Fibroblast of villous mesenchyme (primary cell): ENCODE measurements around the gene GALK1. TPM values are rescaled to one million over a fixed set of nuclear protein-coding genes. Genes with fewer than 3 reads are reported as not detected.

Experiments
- DNase-seq: peaks from one replicate; pipeline ENCODE4 v3.0.0-alpha.2; 2010; ENCODE audit warnings: low read depth
- H3K4me3 ChIP-seq: 2 replicates; pipeline ENCODE4 v1.5.1; 2011; ENCODE audit warnings: low read depth, mild to moderate bottlenecking, low read length
- CTCF ChIP-seq: IDR thresholded peaks from 2 replicates; pipeline ENCODE4 v1.5.1; 2012; ENCODE audit warnings: low read depth, mild to moderate bottlenecking, low read length; ENCODE audit not compliant: insufficient read depth
- total RNA-seq: library from RNA; depleted of rRNA; stranded (reverse); fragments of >200 nt; gene quantifications from 2 replicates; pipeline ENCODE4 v1.2.3, GENCODE V29; 2012

The GALK1 gene
- total RNA-seq, 1 donor = 36.7 TPM

DNA sequence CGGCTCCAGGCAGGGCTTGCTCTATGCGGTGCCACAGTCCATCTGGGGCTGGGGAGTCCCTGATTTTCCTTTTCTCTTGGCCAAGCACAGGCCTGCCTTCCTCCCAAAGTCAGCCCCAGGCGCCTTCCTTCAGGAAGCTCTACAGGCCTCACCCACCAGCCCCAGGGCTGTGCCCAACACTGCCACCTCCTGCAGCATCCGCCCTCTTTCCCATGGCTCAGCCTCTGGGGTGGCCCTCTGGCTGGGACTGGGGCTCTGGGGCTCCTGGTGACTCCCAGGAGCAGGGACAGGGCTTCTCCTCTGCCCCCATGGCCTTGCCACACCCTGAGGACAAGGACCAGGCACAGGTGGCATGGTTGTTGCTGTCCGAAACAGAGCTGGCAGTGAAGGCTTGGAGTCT lies 42.9 kb downstream of the GALK1 start:
- TF ChIP-seq CTCF = no peak
- DNase-seq = no peak
- H3K4me3 ChIP-seq = no peak overlapping the region

DNA sequence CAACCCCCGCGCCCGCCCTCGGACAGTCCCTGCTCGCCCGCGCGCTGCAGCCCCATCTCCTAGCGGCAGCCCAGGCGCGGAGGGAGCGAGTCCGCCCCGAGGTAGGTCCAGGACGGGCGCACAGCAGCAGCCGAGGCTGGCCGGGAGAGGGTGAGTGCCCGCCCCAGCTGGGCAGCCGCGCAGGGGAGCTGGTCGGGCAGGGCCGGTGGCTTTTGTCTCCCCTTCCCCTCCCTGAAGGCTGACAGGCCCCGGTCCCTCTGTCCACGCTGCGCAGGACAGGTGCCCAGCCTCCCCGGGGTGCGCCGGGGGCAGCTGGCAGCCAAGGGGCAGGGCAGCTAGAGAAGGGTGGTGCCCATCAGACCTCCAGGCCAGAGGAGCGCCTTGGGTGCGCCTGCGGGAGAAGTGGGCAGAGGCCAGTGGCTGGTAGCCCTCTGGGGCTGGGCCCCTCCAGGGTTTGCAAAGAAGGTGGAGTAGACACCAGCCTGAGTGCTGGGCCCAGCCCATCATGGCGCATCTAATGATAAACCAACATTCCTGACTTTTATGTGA lies 43.5 kb downstream of the GALK1 start:
- DNase-seq = no peak
- TF ChIP-seq CTCF = no peak
- H3K4me3 ChIP-seq = peak overlapping the region; percentile 41

- H3K4me3 ChIP-seq = peak within 1 kb of the TSS; percentile 41
- no peak for TF ChIP-seq CTCF
- no peak for DNase-seq
Measured at GRCh38 chr17:75720656-75721462, 44.1 kb downstream of the GALK1 start, which contains the start of gene ITGB4. ITGB4 (plus strand) TSS chr17:75721459; CDS start chr17:75724704, 3,245 bp downstream.

- no peak for DNase-seq
- no peak overlapping the region for H3K4me3 ChIP-seq
- no peak for TF ChIP-seq CTCF
Measured at GRCh38 chr17:75719732-75720131, 45.3 kb downstream of the GALK1 start.

DNA sequence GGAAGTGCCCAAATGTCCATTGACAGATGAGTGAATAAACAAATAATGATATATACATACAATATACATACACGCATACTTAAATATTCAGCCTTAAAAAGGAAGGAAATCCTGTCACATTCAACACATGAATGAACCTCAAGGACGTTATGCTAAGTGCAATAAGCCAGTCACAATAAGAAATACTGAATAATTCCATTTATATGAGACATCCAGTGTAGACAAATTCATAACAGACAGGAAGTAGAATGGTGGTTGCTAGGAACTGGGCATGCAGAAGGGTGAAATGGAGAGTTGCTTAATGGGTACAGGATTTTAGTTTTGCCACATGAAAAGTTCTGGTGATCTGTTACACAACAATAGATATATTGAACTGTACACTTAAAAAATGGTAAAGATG lies 52.5 kb downstream of the GALK1 start:
- no peak overlapping the region for H3K4me3 ChIP-seq
- no peak for DNase-seq
- no peak for TF ChIP-seq CTCF

Other genes with a start within 250 kb of the GALK1 start
- gene CASKIN2, start 249.7 kb downstream of the GALK1 start, total RNA-seq = 7.4 and 9.5 TPM in 2 replicates
- 11.3 and 12.1 TPM in 2 replicates for gene TSEN54, start 248.7 kb downstream of the GALK1 start, total RNA-seq
- gene LLGL2, start 239.5 kb downstream of the GALK1 start, total RNA-seq = 0.32 and 2.2 TPM in 2 replicates
- 1.6 and 3.9 TPM in 2 replicates for gene MYO15B, start 177.4 kb downstream of the GALK1 start, total RNA-seq
- under 0.01 TPM in 1 of 2 replicates, not detected in the other for gene SMIM5, start 131.8 kb downstream of the GALK1 start, total RNA-seq
- gene RECQL5, start 98.0 kb downstream of the GALK1 start, total RNA-seq = 19.6 and 20.7 TPM in 2 replicates
- gene SAP30BP, start 97.9 kb downstream of the GALK1 start, total RNA-seq = 58.9 and 60.0 TPM in 2 replicates
- gene ITGB4, start 43.7 kb downstream of the GALK1 start, total RNA-seq = 0.32 and 1.3 TPM in 2 replicates
- gene UNK, start 19.6 kb upstream of the GALK1 start, total RNA-seq = 19.9 and 23.5 TPM in 2 replicates
- 0.86 and 1.6 TPM in 2 replicates for gene UNC13D, start 79.2 kb upstream of the GALK1 start, total RNA-seq
- 18.4 and 26.8 TPM in 2 replicates for gene WBP2, start 90.1 kb upstream of the GALK1 start, total RNA-seq
- gene TRIM47, start 113.4 kb upstream of the GALK1 start, total RNA-seq = 13.5 and 15.1 TPM in 2 replicates
- 21.9 and 22.5 TPM in 2 replicates for gene TRIM65, start 131.8 kb upstream of the GALK1 start, total RNA-seq
- 33.7 and 45.1 TPM in 2 replicates for gene MRPL38, start 139.7 kb upstream of the GALK1 start, total RNA-seq
- gene FBF1, start 175.8 kb upstream of the GALK1 start, total RNA-seq = 15.5 and 16.0 TPM in 2 replicates
- gene ACOX1, start 214.0 kb upstream of the GALK1 start, total RNA-seq = 64.4 and 79.9 TPM in 2 replicates
- gene TEN1, start 214.0 kb upstream of the GALK1 start, total RNA-seq = 16.8 and 24.2 TPM in 2 replicates
- gene CDK3, start 235.7 kb upstream of the GALK1 start, total RNA-seq = 0.64 and 2.2 TPM in 2 replicates